Esophagus squamous epithelium (tissue), 5 donors: ENCODE results near the gene ZNF770. TPM values are rescaled to one million over a fixed set of nuclear protein-coding genes. Genes with fewer than 3 reads are reported as not detected.
A peak's percentile ranks its signal among the peaks of the same experiment; 100 is the strongest.

Experiments
- DNase-seq: peaks from one replicate; lab custom pipeline; 2025; lab: John Stamatoyannopoulos, UW
- H3K27ac ChIP-seq, 4 donors: fragments of 200-600 bp; sonication (generic); one replicate each; pipeline ENCODE4 v1.5.1; 2016 to 2019; ENCODE audit warnings: mild to moderate bottlenecking in 1 of 4
- H3K27me3 ChIP-seq, 4 donors: fragments of 200-600 bp; sonication (generic); 1 replicate in 3 of 4; 2 replicates in 1 of 4; pipeline versions ENCODE4 v1.5.1 to v1.6.0; 2017 to 2021; ENCODE audit warnings: antibody characterized with exemption in 1 of 4
- H3K36me3 ChIP-seq, 3 donors: fragments of 200-600 bp; sonication (generic); one replicate each; pipeline ENCODE4 v1.5.1; 2016 to 2019
- H3K4me1 ChIP-seq, 3 donors: fragments of 200-600 bp; sonication (generic); one replicate each; pipeline ENCODE4 v1.5.1; 2017 to 2019
- H3K4me3 ChIP-seq, 4 donors: fragments of 200-600 bp; sonication (generic); 1 replicate in 3 of 4; 2 replicates in 1 of 4; pipeline ENCODE4 v1.5.1; 2016 to 2019; ENCODE audit warnings: mild to moderate bottlenecking in 2 of 4, moderate library complexity in 1 of 4
- H3K9me3 ChIP-seq, 3 donors: fragments of 200-600 bp; sonication (generic); one replicate each; pipeline ENCODE4 v1.5.1; 2016 to 2019
- POLR2A ChIP-seq, 4 donors: fragments of 450-650 bp; IDR thresholded peaks; one replicate each; pipeline ENCODE4 v1.6.1; 2017; ENCODE audit warnings: antibody characterized with exemption in 4 of 4, mild to moderate bottlenecking in 4 of 4, moderate library complexity in 3 of 4
- WGBS, 2 donors: methylation state at CpG; one replicate each; pipeline ENCODE4 v1.1.5; 2018; 5-methylcytosine and 5-hydroxymethylcytosine counted together
- intact Hi-C: fragments of 100-400 bp; cut with DNase I; formaldehyde crosslinking; loops from one replicate; pipeline ENCODE4 v1.15.0; 2022
- total RNA-seq, 4 donors: library from RNA; depleted of rRNA; stranded (reverse); fragments of >200 nt; gene quantifications; one replicate each; pipeline ENCODE4 v1.1.0, GENCODE V29; 2016
- TF ChIP-seq, protein P1 (sequence below), 6 experiments: fragments of 450-650 bp in 4 of 6; fragments of 200-600 bp in 2 of 6; sonication (generic) in 2 of 6; IDR thresholded peaks; one replicate each; pipeline ENCODE4 v1.5.1; 2016 to 2019; ENCODE audit warnings: antibody characterized with exemption in 6 of 6, mild to moderate bottlenecking in 4 of 6, moderate library complexity in 4 of 6
- donor health status: DM: yes; HTN: yes; CAD: no.

ZNF770 gene
- total RNA-seq, 4 donors from 2014 or later: 49.0 to 70.4 (median 55.9) TPM

- DNase-seq: peak; percentile 83
- H3K4me1 ChIP-seq: peaks cover 18 to 42% (median 22%) of the 10 kb centered on the region in 3 donors
- peaks cover 0 to 18% (median 0%) of the 10 kb centered on the region in 3 donors for H3K36me3 ChIP-seq
- H3K27me3 ChIP-seq: no peaks in the 10 kb centered on the region
- intact Hi-C loops: no loop called here
- 0% methylated on average over 24 to 28 of the region's 44 CpGs for WGBS, 2 donors
- H3K9me3 ChIP-seq: no peaks in the 10 kb centered on the region
- TF ChIP-seq, protein P1, sequence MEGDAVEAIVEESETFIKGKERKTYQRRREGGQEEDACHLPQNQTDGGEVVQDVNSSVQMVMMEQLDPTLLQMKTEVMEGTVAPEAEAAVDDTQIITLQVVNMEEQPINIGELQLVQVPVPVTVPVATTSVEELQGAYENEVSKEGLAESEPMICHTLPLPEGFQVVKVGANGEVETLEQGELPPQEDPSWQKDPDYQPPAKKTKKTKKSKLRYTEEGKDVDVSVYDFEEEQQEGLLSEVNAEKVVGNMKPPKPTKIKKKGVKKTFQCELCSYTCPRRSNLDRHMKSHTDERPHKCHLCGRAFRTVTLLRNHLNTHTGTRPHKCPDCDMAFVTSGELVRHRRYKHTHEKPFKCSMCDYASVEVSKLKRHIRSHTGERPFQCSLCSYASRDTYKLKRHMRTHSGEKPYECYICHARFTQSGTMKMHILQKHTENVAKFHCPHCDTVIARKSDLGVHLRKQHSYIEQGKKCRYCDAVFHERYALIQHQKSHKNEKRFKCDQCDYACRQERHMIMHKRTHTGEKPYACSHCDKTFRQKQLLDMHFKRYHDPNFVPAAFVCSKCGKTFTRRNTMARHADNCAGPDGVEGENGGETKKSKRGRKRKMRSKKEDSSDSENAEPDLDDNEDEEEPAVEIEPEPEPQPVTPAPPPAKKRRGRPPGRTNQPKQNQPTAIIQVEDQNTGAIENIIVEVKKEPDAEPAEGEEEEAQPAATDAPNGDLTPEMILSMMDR (IDR thresholded peaks at IDR 0.05): peak; percentile 74 to 95 (median 88)
- TF ChIP-seq POLR2A (IDR thresholded peaks at IDR 0.05): peak in 3 of 4 donors; percentile 59 to 67 (median 65)
- H3K27ac ChIP-seq: peak within 1 kb of the TSS; percentile 87 to 90 (median 88)
- peak within 1 kb of the TSS; percentile 79 to 97 (median 94) for H3K4me3 ChIP-seq
Measured at GRCh38 chr15:34969340-34970097, 18.6 kb downstream of the ZNF770 start, which contains the start of gene AQR. Gene AQR, minus strand, starts transcription at chr15:34969742. Its CDS starts 129 bp downstream, at chr15:34969613.

GRCh38 chr15:34964277-34964676, 23.8 kb downstream of the ZNF770 start:
- no peak overlapping the region for H3K4me3 ChIP-seq
- intact Hi-C loops: no loop called here
- peaks cover 18 to 37% (median 22%) of the 10 kb centered on the region in 3 donors for H3K4me1 ChIP-seq
- 72 to 100% methylated on average over 2 of the region's 2 CpGs for WGBS, 2 donors
- no peak for DNase-seq
- TF ChIP-seq, protein P1 (IDR thresholded peaks at IDR 0.05): no peak
- no peak for TF ChIP-seq POLR2A (IDR thresholded peaks at IDR 0.05)
- H3K27me3 ChIP-seq: no peaks in the 10 kb centered on the region
- no peak overlapping the region for H3K27ac ChIP-seq
- no peaks in the 10 kb centered on the region for H3K9me3 ChIP-seq
- H3K36me3 ChIP-seq: peaks cover 0 to 67% (median 12%) of the 10 kb centered on the region in 3 donors

GRCh38 chr15:34953851-34954250, 34.2 kb downstream of the ZNF770 start:
- Histone ChIP-seq H3K4me1 (no peaks in the 10 kb centered on the region), H3K27me3 (no peaks in the 10 kb centered on the region), H3K36me3 (peaks cover 0 to 91% (median 0%) of the 10 kb centered on the region in 3 donors), H3K27ac (no peak overlapping the region), H3K9me3 (no peaks in the 10 kb centered on the region), H3K4me3 (no peak overlapping the region)
- intact Hi-C loops: no loop called here
- TF ChIP-seq POLR2A (IDR thresholded peaks at IDR 0.05): no peak
- TF ChIP-seq, protein P1 (IDR thresholded peaks at IDR 0.05): no peak
- WGBS, 2 donors: 82 to 87% methylated on average over 8 of the region's 8 CpGs
- no peak for DNase-seq

DNA sequence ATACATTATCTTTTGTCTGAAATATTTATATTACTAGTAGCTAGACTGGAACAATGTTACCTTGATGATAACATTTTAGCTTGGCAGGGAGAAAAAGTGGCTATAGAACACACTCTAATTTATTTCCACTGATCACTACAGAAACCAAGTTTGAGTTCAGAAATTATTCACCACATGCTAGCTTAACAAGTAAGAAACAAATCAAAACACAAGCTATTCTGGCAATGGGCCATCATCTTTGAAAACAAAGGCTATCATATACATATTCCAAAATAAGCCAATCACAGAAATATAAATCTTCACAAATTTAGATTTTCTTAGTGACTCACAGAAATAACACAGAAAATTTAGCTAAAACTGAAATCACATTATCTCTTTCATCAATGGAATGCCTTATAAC, 35.6 kb downstream of the ZNF770 start:
- Histone ChIP-seq H3K4me3 (no peak overlapping the region), H3K36me3 (peaks cover 0 to 93% (median 0%) of the 10 kb centered on the region in 3 donors), H3K4me1 (no peaks in the 10 kb centered on the region), H3K9me3 (no peaks in the 10 kb centered on the region), H3K27ac (no peak overlapping the region), H3K27me3 (no peaks in the 10 kb centered on the region)
- TF ChIP-seq, protein P1 (IDR thresholded peaks at IDR 0.05): no peak
- no peak for TF ChIP-seq POLR2A (IDR thresholded peaks at IDR 0.05)
- intact Hi-C loops: no loop called here
- no peak for DNase-seq

DNA sequence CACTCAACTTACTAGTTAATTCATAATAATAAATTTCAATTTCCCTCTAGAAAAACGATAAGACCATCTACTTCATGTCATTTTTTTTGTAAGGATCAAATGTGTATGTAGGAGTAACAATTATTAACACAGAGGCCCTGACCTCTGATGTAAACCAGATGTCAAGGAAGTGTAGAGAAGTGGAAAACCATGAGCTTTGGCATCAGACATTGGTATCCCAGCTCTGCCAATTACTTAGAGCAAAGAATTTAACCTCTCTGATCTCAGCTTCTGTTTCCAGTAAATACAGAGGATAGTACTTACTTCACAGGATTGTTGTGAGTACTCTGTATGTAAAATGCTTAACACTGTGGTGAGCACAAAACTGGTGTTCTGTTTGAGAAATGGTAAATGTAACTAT, 36.1 kb downstream of the ZNF770 start:
- DNase-seq: no peak
- intact Hi-C loops: no loop called here
- Histone ChIP-seq H3K9me3 (no peaks in the 10 kb centered on the region), H3K27ac (no peak overlapping the region), H3K4me1 (no peaks in the 10 kb centered on the region), H3K36me3 (peaks cover 0 to 91% (median 0%) of the 10 kb centered on the region in 3 donors), H3K27me3 (no peaks in the 10 kb centered on the region), H3K4me3 (no peak overlapping the region)
- no peak for TF ChIP-seq POLR2A (IDR thresholded peaks at IDR 0.05)
- TF ChIP-seq, protein P1 (IDR thresholded peaks at IDR 0.05): no peak
- 64 to 81% methylated on average over 1 of the region's 1 CpG for WGBS, 2 donors
